Stimulated activated CD4-positive, alpha-beta T cell treated with anti-CD3 and anti-CD28 coated beads, TNF-alpha, amount 100 ng/mL, for 24 hours (primary cell): ENCODE results near the gene SMKR1.
"Not testable (repeated sequence)": the region's sequence is repeated elsewhere in the genome, so short reads cannot be mapped to it uniquely, and the experiment has no call there.

Experiments
- DNase-seq, 3 experiments: peaks; one replicate each; pipeline ENCODE4 v3.0.0-alpha.2; 2020; ENCODE audit warnings: low read depth in 3 of 3

SMKR1 gene

DNA sequence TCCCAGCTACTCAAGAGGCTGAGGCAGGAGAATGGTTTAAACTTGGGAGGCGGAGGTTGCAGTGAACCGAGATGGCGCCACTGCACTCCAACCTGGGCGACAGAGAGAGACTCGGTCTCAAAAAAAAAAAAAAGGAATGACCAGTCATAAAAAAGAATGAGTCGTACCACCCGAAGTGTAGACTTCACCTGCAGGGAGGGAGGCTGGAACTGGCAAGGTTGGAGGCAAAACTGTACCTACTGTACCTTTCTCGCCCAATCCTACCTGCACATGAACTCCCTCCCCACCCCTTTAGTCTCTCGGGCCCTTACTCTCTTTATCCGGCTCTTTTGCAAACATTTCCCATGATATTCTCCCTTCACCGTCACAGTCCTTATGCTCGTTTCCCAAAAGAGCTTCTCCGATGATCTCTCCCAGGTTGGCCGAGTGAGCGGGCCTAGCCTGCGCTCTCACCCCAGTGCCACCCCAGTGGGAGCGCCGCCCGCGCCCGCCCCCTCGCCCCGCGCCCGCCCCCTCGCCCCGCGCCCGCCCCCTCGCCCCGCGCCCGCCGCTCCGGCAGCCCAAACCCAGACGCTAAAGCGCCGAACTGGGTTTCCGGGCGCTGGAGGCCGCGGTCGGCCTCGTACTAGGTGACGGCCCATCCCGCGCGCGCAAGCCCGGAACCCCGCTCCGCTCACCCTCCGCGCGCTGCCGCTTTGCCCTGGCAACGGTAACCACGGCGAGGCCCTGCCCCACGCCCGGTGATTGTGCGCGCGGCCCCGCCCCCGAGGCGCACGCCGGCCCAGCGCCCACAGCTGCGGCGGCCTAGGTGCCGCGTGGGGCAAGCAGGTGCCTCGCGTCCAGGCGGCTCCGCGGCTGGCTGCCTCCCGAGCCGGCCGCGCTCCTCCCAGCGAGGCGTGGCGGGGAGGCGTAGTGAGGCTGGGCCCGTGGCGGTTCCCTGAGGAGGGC is at the start of gene SMKR1:
Gene SMKR1, plus strand, starts transcription at position 772 of the 948 bp plus-strand sequence. CDS start 294 bp downstream, outside the sequence.
- peak; percentile 74 to 88 (median 80) for DNase-seq

GRCh38 chr7:129452589-129453231 is 49.6 kb upstream of the SMKR1 start:
- no peak for DNase-seq

DNA sequence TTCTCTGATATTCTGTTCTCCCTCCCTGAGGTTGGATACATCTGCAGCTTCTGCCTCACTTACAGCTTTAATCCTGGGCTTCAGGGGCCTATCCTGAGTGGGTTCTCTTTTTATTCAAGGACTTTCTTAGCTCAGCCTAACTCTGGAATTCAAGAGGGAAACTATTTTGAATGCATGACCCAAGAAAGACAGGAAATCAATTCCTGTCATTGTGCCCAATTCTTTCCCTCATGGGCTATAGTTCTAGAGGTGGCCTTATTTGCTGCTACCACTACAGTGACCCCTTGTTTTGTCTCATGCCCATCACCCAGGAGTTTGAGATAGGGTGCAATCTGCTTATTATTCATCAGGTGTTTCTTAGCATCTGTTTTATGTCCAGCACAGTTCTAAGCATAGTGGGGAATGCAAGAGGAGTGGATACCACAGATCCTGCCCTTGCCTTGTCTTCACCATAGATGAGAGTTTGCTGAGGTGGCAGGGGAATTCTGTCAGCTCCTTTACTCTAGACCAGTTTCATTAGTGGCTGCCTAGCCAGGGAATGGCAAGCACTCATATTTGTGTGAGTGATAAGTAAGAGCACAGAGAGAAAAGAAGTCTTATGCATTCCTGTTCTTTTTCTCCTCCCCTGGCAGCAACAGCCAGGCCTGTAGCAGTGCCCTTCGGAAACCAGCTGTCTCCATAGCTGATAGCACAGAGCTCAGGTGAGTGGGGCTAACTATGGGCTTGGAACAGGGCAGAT is 48.7 kb upstream of the SMKR1 start:
- DNase-seq, result no peak

- no peak for DNase-seq
Observed at GRCh38 chr7:129454249-129454551, 48.1 kb upstream of the SMKR1 start.

DNA sequence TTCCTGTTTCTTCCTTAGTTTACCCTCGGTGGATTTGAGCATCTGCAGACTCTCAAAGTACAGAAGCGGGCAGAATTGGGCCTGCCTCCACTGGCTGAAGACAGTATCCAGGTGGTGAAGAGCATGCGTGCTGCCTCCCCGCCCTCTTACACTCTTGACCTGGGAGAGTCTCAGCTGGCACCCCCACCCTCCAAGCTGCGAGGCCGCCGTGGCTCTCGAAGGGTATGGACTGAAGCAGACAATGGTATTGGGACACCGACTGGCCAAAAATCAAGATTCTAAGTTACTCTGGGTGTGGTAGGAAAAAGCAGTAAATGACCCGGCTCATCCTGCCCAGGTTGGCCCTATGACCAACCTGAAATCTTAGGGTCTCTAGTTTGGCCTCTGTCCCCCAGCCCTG is 45.9 kb upstream of the SMKR1 start:
- DNase-seq, result no peak

GRCh38 chr7:129457101-129457500 is 45.2 kb upstream of the SMKR1 start:
- DNase-seq, result no peak

DNA sequence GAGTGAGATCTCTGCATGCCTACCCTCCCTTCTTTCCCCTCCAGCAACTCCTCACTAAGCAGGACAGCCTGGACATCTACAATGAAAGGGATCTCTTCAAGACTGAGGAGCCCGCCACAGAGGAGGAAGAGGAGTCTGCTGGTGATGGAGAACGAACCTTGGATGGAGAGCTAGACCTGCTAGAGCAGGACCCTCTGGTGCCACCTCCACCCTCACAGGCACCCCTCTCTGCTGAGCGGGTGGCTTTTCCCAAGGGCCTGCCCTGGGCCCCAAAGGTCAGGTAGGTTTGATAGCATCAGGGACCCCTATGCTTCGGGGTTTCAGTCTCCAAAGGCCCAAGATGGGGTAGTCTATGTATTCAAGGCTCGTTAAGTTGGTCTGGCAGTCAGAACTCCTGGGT is 44.2 kb upstream of the SMKR1 start:
- DNase-seq, result no peak

- DNase-seq, result no peak
Observed at GRCh38 chr7:129461809-129462208, 40.5 kb upstream of the SMKR1 start.

DNA sequence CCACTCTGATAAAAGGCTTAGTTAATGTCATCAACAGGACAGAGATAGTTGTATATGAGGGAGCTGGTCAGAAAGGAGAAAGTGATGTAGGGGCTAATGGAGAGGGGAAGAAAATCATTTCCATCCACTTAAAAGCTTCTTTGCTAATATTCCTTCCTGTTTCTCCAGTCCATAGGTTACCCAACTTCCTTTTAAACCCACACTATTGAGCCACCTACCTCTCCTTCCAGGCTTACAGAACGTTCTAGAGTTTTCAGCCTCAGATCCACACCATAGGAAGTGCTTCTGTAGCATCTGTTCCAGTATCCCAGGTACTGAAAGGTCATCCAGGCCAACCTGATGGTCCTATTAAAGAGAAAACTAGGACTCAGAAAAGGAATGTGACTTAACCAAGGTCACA is 39.9 kb upstream of the SMKR1 start:
- no peak for DNase-seq

GRCh38 chr7:129464194-129464593 is 38.1 kb upstream of the SMKR1 start:
- DNase-seq, result no peak

GRCh38 chr7:129465080-129465479 is 37.3 kb upstream of the SMKR1 start:
- no peak for DNase-seq

- DNase-seq, result no peak
Observed at GRCh38 chr7:129466796-129467195, 35.5 kb upstream of the SMKR1 start.

DNA sequence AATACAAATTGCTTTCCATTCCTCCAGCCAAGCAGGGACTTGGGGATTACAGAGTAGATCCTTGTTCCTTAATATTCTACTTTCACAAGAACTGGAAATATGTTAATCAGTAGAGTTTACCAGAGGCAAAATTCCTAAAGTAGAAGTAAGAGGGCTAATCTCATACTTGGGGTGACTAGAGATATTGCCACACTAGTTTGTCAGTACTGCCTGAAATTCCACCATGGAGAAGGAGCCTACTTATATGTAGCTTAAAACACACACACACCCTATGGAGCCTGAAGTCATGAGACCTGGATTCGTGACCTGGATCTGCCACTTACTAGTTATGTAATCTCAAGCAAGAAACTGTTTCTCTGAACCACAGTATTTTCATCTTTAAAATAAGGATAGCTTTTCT is 34.2 kb upstream of the SMKR1 start:
- no peak for DNase-seq

DNA sequence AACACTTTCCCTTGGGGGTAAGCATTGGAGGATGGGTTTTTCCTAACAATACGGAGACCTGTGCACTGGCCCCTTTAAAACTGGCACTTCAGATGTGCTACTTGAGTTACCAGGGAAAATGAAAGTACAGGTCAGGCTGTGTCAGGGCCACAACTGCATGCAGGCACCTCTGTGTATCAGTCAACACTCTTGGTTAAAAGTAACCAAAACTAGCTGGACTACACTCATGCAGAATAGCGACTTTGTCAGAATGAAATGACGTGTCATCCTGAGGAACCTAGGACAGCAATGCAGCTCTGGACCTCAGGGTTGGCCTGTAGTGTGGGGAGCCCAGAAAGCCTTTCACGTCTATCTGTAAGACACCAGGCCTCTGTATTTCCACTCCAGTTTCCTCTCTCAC is 33.8 kb upstream of the SMKR1 start:
- DNase-seq, result no peak

GRCh38 chr7:129469930-129470329 is 32.4 kb upstream of the SMKR1 start:
- no peak for DNase-seq

GRCh38 chr7:129470411-129470810 is 31.9 kb upstream of the SMKR1 start:
- no peak for DNase-seq

DNA sequence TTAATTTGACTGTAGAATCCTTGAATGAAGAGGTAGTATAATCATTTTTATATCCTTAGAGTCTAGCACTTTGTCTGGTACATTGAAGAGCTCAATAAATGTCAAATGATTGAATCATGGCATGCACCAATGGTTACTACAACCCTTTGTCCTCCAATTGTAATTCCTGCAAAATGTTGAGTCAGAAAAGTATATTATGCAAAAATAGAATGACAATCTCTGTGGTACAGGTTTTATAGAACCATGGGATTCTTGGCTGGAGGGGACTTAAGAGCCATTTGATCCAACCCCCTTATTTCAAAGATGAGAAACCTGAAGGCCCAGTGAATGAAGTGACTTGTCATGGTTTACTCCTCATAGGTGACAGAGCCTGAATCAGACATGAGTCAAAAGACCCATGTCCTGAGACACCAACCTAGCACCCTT is 30.9 kb upstream of the SMKR1 start:
- no peak for DNase-seq

DNA sequence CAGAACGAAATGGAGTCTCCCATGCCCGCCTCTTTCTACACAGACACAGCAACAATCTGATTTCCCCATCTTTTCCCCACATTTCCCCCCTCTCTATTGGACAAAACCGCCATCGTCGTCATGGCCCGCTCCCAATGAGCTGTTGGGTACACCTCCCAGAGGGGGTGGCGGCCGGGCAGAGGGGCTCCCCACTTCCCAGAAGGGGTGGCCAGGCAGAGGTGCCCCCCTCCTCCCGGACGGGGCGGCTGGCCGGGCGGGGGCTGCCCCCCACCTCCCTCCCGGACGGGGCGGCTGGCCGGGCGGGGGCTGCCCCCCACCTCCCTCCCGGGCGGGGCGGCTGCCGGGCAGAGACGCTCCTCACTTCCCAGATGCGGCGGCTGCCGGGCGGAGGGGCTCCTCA is 26.4 kb upstream of the SMKR1 start:
- DNase-seq, result not testable (repeated sequence)

DNA sequence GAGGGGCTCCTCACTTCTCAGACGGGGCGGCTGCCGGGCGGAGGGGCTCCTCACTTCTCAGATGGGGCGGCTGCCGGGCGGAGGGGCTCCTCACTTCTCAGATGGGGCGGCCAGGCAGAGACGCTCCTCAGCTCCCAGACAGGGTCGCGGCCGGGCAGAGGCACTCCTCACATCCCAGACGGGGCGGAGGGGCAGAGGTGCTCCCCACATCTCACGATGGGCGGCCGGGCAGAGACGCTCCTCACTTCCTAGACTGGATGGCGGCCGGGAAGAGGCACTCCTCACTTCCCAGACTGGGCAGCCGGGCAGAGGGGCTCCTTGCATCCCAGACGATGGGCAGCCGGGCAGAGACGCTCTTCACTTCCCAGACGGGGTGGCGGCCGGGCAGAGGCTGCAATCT is 25.9 kb upstream of the SMKR1 start:
- DNase-seq, result not testable (repeated sequence)

DNA sequence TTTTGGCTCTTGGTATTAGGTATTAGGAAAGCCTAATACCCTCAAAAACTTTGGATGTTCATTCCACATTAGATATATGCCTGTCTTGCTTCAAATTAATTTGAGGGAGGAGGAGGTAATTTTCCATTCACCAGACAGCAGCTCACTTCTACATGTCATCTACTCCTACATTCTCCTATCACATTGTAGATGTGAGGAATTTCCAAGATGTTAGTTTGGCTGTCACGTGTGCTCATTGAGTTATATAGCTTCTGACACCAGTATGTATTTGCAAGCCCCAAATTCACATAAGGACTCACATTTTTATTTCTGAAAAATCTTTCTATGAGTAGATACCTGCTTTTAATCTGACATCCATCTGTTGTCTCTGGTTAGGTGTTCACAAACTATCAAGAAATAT is 22.5 kb upstream of the SMKR1 start:
- no peak for DNase-seq

GRCh38 chr7:129480674-129481363 is 21.5 kb upstream of the SMKR1 start:
- no peak for DNase-seq

GRCh38 chr7:129481376-129481775 is 21.0 kb upstream of the SMKR1 start:
- DNase-seq, result not testable (repeated sequence)
